Measurements from ENCODE around the gene CCL26. TPM values are rescaled to one million over a fixed set of nuclear protein-coding genes. Genes with fewer than 3 reads are reported as not detected.

Gene CCL26
- total and polyA plus RNA-seq, 9 of the 15 experiments (the other 6 are each of a cell fraction or from before 2014, with no cell fraction given), result 2.3 to 26.8 (median 8.4) TPM

DNA sequence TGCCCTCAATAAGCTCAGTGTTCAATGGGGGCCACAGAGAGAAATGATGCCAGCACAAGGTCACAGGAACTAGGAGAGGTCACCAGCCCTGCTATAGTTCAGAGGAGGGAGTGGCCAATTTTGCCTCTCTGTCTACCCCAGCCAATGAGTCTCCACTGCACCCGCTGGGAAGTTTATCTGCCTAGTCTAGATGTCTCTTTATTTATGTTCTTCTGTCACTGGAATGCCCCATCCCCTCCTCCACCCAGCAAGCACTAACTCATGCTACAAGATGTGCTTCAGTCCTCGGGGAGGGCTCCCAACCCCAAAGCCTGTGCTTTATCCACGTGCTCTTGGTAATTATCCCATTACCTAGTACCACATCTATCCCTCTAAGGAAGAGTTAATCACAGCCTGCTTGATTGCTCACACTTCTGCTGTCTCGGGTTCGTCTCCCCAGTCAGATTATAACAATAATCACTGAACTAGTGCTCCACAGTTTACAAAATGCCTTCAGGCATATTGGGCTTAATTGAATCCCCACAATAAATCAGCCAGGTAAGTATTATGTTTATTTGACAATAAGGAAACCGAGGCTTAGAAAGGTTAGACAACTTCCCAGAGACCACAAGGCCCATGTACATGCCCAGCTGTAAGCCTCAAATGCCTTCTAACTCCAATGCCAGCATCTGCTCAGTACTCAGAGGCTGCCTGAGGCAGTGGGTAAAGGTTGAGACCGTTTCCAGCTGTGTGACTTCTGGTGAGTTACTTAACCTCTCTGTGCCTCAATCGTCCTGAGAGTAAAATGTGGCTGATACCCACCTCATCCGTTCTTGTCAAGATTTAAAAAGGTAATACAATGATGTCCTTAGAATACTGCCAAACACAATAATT is 37.2 kb downstream of the CCL26 start (continued):
- no peak for TF ChIP-seq PTRF (tag; IDR thresholded peaks at IDR 0.05)
- TF ChIP-seq POLR2A (conservative IDR thresholded peaks at IDR 0.05), result peak; percentile 59
- TF ChIP-seq, protein P1, sequence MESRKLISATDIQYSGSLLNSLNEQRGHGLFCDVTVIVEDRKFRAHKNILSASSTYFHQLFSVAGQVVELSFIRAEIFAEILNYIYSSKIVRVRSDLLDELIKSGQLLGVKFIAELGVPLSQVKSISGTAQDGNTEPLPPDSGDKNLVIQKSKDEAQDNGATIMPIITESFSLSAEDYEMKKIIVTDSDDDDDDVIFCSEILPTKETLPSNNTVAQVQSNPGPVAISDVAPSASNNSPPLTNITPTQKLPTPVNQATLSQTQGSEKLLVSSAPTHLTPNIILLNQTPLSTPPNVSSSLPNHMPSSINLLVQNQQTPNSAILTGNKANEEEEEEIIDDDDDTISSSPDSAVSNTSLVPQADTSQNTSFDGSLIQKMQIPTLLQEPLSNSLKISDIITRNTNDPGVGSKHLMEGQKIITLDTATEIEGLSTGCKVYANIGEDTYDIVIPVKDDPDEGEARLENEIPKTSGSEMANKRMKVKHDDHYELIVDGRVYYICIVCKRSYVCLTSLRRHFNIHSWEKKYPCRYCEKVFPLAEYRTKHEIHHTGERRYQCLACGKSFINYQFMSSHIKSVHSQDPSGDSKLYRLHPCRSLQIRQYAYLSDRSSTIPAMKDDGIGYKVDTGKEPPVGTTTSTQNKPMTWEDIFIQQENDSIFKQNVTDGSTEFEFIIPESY (CRISPR knock-in tag; IDR thresholded peaks at IDR 0.05), result no peak
- peak; percentile 39; the same call in 1 of the 2 replicates for TF ChIP-seq NFRKB (IDR thresholded peaks at IDR 0.05; ENCODE audit: low read depth)
- TF ChIP-seq ZNF583 (CRISPR knock-in tag; IDR thresholded peaks at IDR 0.05), result 0 out of 2 replicates have a peak, but pooled peaks have one; percentile 5
- no peak for TF ChIP-seq ZNF699 (CRISPR knock-in tag; IDR thresholded peaks at IDR 0.05; ENCODE audit: insufficient replicate concordance)
- TF ChIP-seq LEF1 (IDR thresholded peaks at IDR 0.05), result peak; percentile 94
- TF ChIP-seq ARID1B (IDR thresholded peaks at IDR 0.05), result peak; percentile 82
- no peak for TF ChIP-seq NCOA4 (IDR thresholded peaks at IDR 0.05; ENCODE audit: partially characterized antibody)
- 0 out of 2 replicates have a peak, but pooled peaks have one; percentile 37 for TF ChIP-seq BACH1 (tag; IDR thresholded peaks at IDR 0.05)
- TF ChIP-seq ZFX (CRISPR knock-in tag; IDR thresholded peaks at IDR 0.05), result no peak
- peak; percentile 83 for TF ChIP-seq LCOR (CRISPR knock-in tag; IDR thresholded peaks at IDR 0.05)
- TF ChIP-seq, protein P2, sequence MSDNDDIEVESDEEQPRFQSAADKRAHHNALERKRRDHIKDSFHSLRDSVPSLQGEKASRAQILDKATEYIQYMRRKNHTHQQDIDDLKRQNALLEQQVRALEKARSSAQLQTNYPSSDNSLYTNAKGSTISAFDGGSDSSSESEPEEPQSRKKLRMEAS (CRISPR knock-in tag; IDR thresholded peaks at IDR 0.05), result peak; percentile 58
- TF ChIP-seq, protein P3, sequence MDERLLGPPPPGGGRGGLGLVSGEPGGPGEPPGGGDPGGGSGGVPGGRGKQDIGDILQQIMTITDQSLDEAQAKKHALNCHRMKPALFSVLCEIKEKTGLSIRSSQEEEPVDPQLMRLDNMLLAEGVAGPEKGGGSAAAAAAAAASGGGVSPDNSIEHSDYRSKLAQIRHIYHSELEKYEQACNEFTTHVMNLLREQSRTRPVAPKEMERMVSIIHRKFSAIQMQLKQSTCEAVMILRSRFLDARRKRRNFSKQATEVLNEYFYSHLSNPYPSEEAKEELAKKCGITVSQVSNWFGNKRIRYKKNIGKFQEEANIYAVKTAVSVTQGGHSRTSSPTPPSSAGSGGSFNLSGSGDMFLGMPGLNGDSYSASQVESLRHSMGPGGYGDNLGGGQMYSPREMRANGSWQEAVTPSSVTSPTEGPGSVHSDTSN (CRISPR knock-in tag; IDR thresholded peaks at IDR 0.05; ENCODE audit: low read depth), result no peak
- TF ChIP-seq, protein P3 (tag; conservative IDR thresholded peaks at IDR 0.05; ENCODE audit: low read depth), result peak; percentile 98
